ENCODE results near the gene NRP2.

Gene NRP2

DNA sequence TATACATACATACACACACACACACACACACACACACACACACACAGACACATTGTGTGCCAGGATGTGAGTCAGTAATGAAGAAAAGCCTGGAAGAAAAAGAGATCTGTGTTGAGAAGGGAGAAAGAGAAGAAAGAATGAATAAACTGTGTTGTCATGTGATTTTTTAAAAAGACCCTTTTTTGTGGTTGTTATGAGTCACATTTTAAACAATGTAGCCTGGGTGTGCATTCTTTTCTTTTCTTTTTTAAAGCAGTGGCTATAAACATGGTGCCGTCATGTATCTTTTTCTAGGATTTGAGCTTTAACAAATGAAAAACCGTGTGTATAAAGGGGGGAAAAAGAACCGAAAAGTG is 87.2 kb downstream of the NRP2 start:
- Histone ChIP-seq H3K27me3 (ENCODE audit: insufficient read depth, insufficient read length) (no peaks in the 10 kb centered on the region), H3K9ac (ENCODE audit: insufficient read length, low read depth) (no peak overlapping the region), H3K4me3 (ENCODE audit: insufficient read length, low read depth) (no peak overlapping the region), H3K4me1 (ENCODE audit: insufficient read depth, insufficient read length) (peaks cover 5% of the 10 kb centered on the region), H3K9me3 (ENCODE audit: insufficient read depth, low read length) (no peaks in the 10 kb centered on the region), H3K36me3 (ENCODE audit: insufficient read depth, insufficient read length, low read length) (peaks cover 51% of the 10 kb centered on the region)
- TF ChIP-seq YY1 (IDR thresholded peaks at IDR 0.05; ENCODE audit: insufficient read depth, insufficient read length) (no peak), SUZ12 (IDR thresholded peaks at IDR 0.05; ENCODE audit: extremely low read depth, insufficient read depth, insufficient read length) (no peak), ZNF274 (IDR thresholded peaks at IDR 0.05; ENCODE audit: low read depth, low read length) (no peak)
- no peak for DNase-seq (ENCODE audit: low read depth, low spot score)

DNA sequence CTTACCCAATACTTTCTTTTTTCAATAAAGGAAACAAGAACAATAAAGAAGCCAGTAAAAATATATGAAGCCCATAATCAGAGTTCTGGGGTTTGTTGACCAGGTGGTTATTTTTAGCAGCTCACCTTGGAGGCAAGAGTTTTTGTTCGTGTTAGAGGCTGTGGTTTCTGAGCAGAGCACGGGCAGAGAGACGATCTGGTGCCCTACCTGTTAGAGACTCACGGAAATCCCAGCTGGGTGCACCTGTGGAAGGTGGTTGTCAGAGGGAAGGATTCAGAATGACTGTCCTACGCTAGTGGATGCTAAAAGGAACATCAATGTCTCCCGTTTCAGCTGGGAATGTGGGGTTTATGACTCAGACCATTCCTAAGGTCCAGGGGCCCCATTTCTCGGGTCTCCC is 87.6 kb downstream of the NRP2 start:
- Histone ChIP-seq H3K4me1 (ENCODE audit: insufficient read depth, insufficient read length) (peaks cover 3% of the 10 kb centered on the region), H3K27me3 (ENCODE audit: insufficient read depth, insufficient read length) (no peaks in the 10 kb centered on the region), H3K9ac (ENCODE audit: insufficient read length, low read depth) (no peak overlapping the region), H3K36me3 (ENCODE audit: insufficient read depth, insufficient read length, low read length) (peaks cover 48% of the 10 kb centered on the region), H3K4me3 (ENCODE audit: insufficient read length, low read depth) (no peak overlapping the region), H3K9me3 (ENCODE audit: insufficient read depth, low read length) (no peaks in the 10 kb centered on the region)
- TF ChIP-seq YY1 (IDR thresholded peaks at IDR 0.05; ENCODE audit: insufficient read depth, insufficient read length) (no peak), SUZ12 (IDR thresholded peaks at IDR 0.05; ENCODE audit: extremely low read depth, insufficient read depth, insufficient read length) (no peak), ZNF274 (IDR thresholded peaks at IDR 0.05; ENCODE audit: low read depth, low read length) (no peak)
- no peak for DNase-seq (ENCODE audit: low read depth, low spot score)

GRCh38 chr2:205770577-205770976 is 88.3 kb downstream of the NRP2 start:
- Histone ChIP-seq H3K36me3 (ENCODE audit: insufficient read depth, insufficient read length, low read length) (peaks cover 41% of the 10 kb centered on the region), H3K4me3 (ENCODE audit: insufficient read length, low read depth) (no peak overlapping the region), H3K9ac (ENCODE audit: insufficient read length, low read depth) (no peak overlapping the region), H3K9me3 (ENCODE audit: insufficient read depth, low read length) (no peaks in the 10 kb centered on the region), H3K4me1 (ENCODE audit: insufficient read depth, insufficient read length) (peaks cover 3% of the 10 kb centered on the region), H3K27me3 (ENCODE audit: insufficient read depth, insufficient read length) (no peaks in the 10 kb centered on the region)
- TF ChIP-seq SUZ12 (IDR thresholded peaks at IDR 0.05; ENCODE audit: extremely low read depth, insufficient read depth, insufficient read length) = no peak
- no peak for TF ChIP-seq ZNF274 (IDR thresholded peaks at IDR 0.05; ENCODE audit: low read depth, low read length)
- TF ChIP-seq YY1 (IDR thresholded peaks at IDR 0.05; ENCODE audit: insufficient read depth, insufficient read length) = no peak
- no peak for DNase-seq (ENCODE audit: low read depth, low spot score)

DNA sequence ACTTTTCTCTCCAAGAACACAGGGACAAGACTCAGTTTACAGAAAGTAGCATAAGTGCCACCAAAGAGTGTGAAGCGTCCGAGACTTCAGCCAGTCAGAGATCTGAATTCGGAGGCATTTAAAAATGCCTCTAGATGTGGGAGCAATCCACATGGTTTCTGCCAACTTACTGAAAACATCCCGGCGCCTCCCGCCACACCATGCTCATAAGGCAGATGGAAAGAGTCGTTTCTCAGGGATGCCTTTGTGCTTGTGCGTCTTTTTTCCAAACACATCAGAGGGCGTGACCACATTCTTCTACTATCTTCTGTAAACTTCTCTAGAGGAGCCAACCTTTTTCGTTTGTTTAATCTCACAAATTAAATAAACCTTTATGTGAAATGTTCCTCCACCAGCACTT is 88.7 kb downstream of the NRP2 start:
- H3K4me3 ChIP-seq (ENCODE audit: insufficient read length, low read depth) = no peak overlapping the region
- no peak for TF ChIP-seq ZNF274 (IDR thresholded peaks at IDR 0.05; ENCODE audit: low read depth, low read length)
- TF ChIP-seq SUZ12 (IDR thresholded peaks at IDR 0.05; ENCODE audit: extremely low read depth, insufficient read depth, insufficient read length) = no peak
- TF ChIP-seq YY1 (IDR thresholded peaks at IDR 0.05; ENCODE audit: insufficient read depth, insufficient read length) = no peak
- no peaks in the 10 kb centered on the region for H3K9me3 ChIP-seq (ENCODE audit: insufficient read depth, low read length)
- peaks cover 2% of the 10 kb centered on the region for H3K4me1 ChIP-seq (ENCODE audit: insufficient read depth, insufficient read length)
- H3K27me3 ChIP-seq (ENCODE audit: insufficient read depth, insufficient read length) = no peaks in the 10 kb centered on the region
- no peak for DNase-seq (ENCODE audit: low read depth, low spot score)
- H3K36me3 ChIP-seq (ENCODE audit: insufficient read depth, insufficient read length, low read length) = peaks cover 37% of the 10 kb centered on the region
- H3K9ac ChIP-seq (ENCODE audit: insufficient read length, low read depth) = no peak overlapping the region

DNA sequence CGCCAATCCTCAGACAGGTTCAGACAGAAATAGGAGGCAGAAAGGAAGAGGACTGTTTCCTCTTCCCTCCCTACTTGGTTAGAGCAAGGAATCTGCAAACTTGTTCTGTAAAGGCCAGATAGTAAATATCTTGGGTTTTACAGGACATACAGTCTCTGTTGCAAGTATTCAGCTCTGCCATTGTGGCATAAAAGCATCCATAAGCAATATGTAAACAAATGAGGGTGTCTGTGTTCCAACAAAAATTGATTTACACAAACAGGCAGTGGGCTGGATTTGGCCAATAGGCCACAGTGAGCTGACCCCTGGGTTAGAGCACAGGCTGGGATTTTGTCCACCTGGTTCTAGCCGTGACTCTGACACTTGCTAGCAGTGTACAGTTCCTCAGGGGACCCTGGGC is 89.4 kb downstream of the NRP2 start:
- H3K36me3 ChIP-seq (ENCODE audit: insufficient read depth, insufficient read length, low read length) = peaks cover 37% of the 10 kb centered on the region
- H3K4me3 ChIP-seq (ENCODE audit: insufficient read length, low read depth) = no peak overlapping the region
- no peaks in the 10 kb centered on the region for H3K4me1 ChIP-seq (ENCODE audit: insufficient read depth, insufficient read length)
- DNase-seq (ENCODE audit: low read depth, low spot score) = no peak
- H3K9me3 ChIP-seq (ENCODE audit: insufficient read depth, low read length) = no peaks in the 10 kb centered on the region
- H3K9ac ChIP-seq (ENCODE audit: insufficient read length, low read depth) = no peak overlapping the region
- TF ChIP-seq SUZ12 (IDR thresholded peaks at IDR 0.05; ENCODE audit: extremely low read depth, insufficient read depth, insufficient read length) (no peak), YY1 (IDR thresholded peaks at IDR 0.05; ENCODE audit: insufficient read depth, insufficient read length) (no peak), ZNF274 (IDR thresholded peaks at IDR 0.05; ENCODE audit: low read depth, low read length) (no peak)
- H3K27me3 ChIP-seq (ENCODE audit: insufficient read depth, insufficient read length) = no peaks in the 10 kb centered on the region

GRCh38 chr2:205772983-205773382 is 90.7 kb downstream of the NRP2 start:
- Histone ChIP-seq H3K27me3 (ENCODE audit: insufficient read depth, insufficient read length) (no peaks in the 10 kb centered on the region), H3K4me1 (ENCODE audit: insufficient read depth, insufficient read length) (no peaks in the 10 kb centered on the region), H3K9ac (ENCODE audit: insufficient read length, low read depth) (no peak overlapping the region), H3K9me3 (ENCODE audit: insufficient read depth, low read length) (no peaks in the 10 kb centered on the region), H3K4me3 (ENCODE audit: insufficient read length, low read depth) (no peak overlapping the region), H3K36me3 (ENCODE audit: insufficient read depth, insufficient read length, low read length) (peaks cover 26% of the 10 kb centered on the region)
- no peak for TF ChIP-seq YY1 (IDR thresholded peaks at IDR 0.05; ENCODE audit: insufficient read depth, insufficient read length)
- TF ChIP-seq SUZ12 (IDR thresholded peaks at IDR 0.05; ENCODE audit: extremely low read depth, insufficient read depth, insufficient read length) = no peak
- no peak for TF ChIP-seq ZNF274 (IDR thresholded peaks at IDR 0.05; ENCODE audit: low read depth, low read length)
- DNase-seq (ENCODE audit: low read depth, low spot score) = no peak

GRCh38 chr2:205773989-205774388 is 91.7 kb downstream of the NRP2 start:
- TF ChIP-seq ZNF274 (IDR thresholded peaks at IDR 0.05; ENCODE audit: low read depth, low read length) (no peak), YY1 (IDR thresholded peaks at IDR 0.05; ENCODE audit: insufficient read depth, insufficient read length) (no peak), SUZ12 (IDR thresholded peaks at IDR 0.05; ENCODE audit: extremely low read depth, insufficient read depth, insufficient read length) (no peak)
- H3K4me1 ChIP-seq (ENCODE audit: insufficient read depth, insufficient read length) = no peaks in the 10 kb centered on the region
- H3K4me3 ChIP-seq (ENCODE audit: insufficient read length, low read depth) = no peak overlapping the region
- no peak overlapping the region for H3K9ac ChIP-seq (ENCODE audit: insufficient read length, low read depth)
- peaks cover 16% of the 10 kb centered on the region for H3K36me3 ChIP-seq (ENCODE audit: insufficient read depth, insufficient read length, low read length)
- no peaks in the 10 kb centered on the region for H3K27me3 ChIP-seq (ENCODE audit: insufficient read depth, insufficient read length)
- no peaks in the 10 kb centered on the region for H3K9me3 ChIP-seq (ENCODE audit: insufficient read depth, low read length)
- no peak for DNase-seq (ENCODE audit: low read depth, low spot score)

Measured in NT2/D1 (cell line).